ENCODE measurements around the gene PTPRN2. TPM values are rescaled to one million over a fixed set of nuclear protein-coding genes. Genes with fewer than 3 reads are reported as not detected.

Gene PTPRN2
- total and polyA plus RNA-seq, 7 donors: 0.47 to 0.82 (median 0.51) TPM

GRCh38 chr7:157751951-157752673, 835.5 kb downstream of the PTPRN2 start:
- no peak for ATAC-seq
- intact Hi-C loops (cut with DNase I): no loop called here
- WGBS, 3 donors: 80 to 88% (median 83%) methylated on average over 27 of the region's 27 CpGs
- Histone ChIP-seq H3K27ac (no peak overlapping the region), H3K9me3 (no peaks in the 10 kb centered on the region), H3K27me3 (ENCODE audit: insufficient read depth in 3 of 3, low read length in 2 of 3) (peaks cover 0 to 10% (median 0%) of the 10 kb centered on the region in 3 donors), H3K4me3 (no peak overlapping the region), H3K4me1 (no peaks in the 10 kb centered on the region), H3K36me3 (ENCODE audit: insufficient read depth in 1 of 2, low read depth in 1 of 2) (no peaks in the 10 kb centered on the region)
- no peak for DNase-seq
- no peak for TF ChIP-seq CTCF (IDR thresholded peaks at IDR 0.05)

GRCh38 chr7:157751406-157751805, 836.2 kb downstream of the PTPRN2 start:
- ATAC-seq: no peak
- Histone ChIP-seq H3K27ac (no peak overlapping the region), H3K4me3 (no peak overlapping the region), H3K4me1 (no peaks in the 10 kb centered on the region), H3K36me3 (ENCODE audit: insufficient read depth in 1 of 2, low read depth in 1 of 2) (no peaks in the 10 kb centered on the region), H3K9me3 (no peaks in the 10 kb centered on the region), H3K27me3 (ENCODE audit: insufficient read depth in 3 of 3, low read length in 2 of 3) (peaks cover 0 to 10% (median 0%) of the 10 kb centered on the region in 3 donors)
- intact Hi-C loops (cut with DNase I): no loop called here
- no peak for DNase-seq
- no peak for TF ChIP-seq CTCF (IDR thresholded peaks at IDR 0.05)
- 75 to 83% (median 80%) methylated on average over 22 of the region's 22 CpGs for WGBS, 3 donors

- H3K4me1 ChIP-seq: no peaks in the 10 kb centered on the region
- TF ChIP-seq CTCF (IDR thresholded peaks at IDR 0.05): no peak
- no peak for DNase-seq
- no peaks in the 10 kb centered on the region for H3K9me3 ChIP-seq
- H3K4me3 ChIP-seq: no peak overlapping the region
- no peak for ATAC-seq
- intact Hi-C loops (cut with DNase I): no loop called here
- H3K27me3 ChIP-seq (ENCODE audit: insufficient read depth in 3 of 3, low read length in 2 of 3): peaks cover 0 to 10% (median 0%) of the 10 kb centered on the region in 3 donors
- no peak overlapping the region for H3K27ac ChIP-seq
- no peaks in the 10 kb centered on the region for H3K36me3 ChIP-seq (ENCODE audit: insufficient read depth in 1 of 2, low read depth in 1 of 2)
- 75 to 86% (median 76%) methylated on average over 6 of the region's 6 CpGs for WGBS, 3 donors
These were observed 837.3 kb downstream of the PTPRN2 start for GRCh38 chr7:157750291-157750690.

GRCh38 chr7:157745721-157746709, 841.6 kb downstream of the PTPRN2 start:
- WGBS, 3 donors: 90 to 92% (median 90%) methylated on average over 25 of the region's 25 CpGs
- TF ChIP-seq CTCF (IDR thresholded peaks at IDR 0.05): no peak
- H3K27ac ChIP-seq: no peak overlapping the region
- intact Hi-C loops (cut with DNase I): no loop called here
- DNase-seq (no peak), ATAC-seq (no peak)
- H3K4me1 ChIP-seq: no peaks in the 10 kb centered on the region
- H3K27me3 ChIP-seq (ENCODE audit: insufficient read depth in 3 of 3, low read length in 2 of 3): no peaks in the 10 kb centered on the region
- H3K4me3 ChIP-seq: no peak overlapping the region
- H3K36me3 ChIP-seq (ENCODE audit: insufficient read depth in 1 of 2, low read depth in 1 of 2): no peaks in the 10 kb centered on the region
- H3K9me3 ChIP-seq: no peaks in the 10 kb centered on the region

Measured in psoas muscle (tissue), 8 donors.